DOHH2 (cell line): ENCODE data around the gene FUT6.
"Not testable (repeated sequence)": the region's sequence is repeated elsewhere in the genome, so short reads cannot be mapped to it uniquely, and the experiment has no call there.

Source experiments
- H3F3A ChIP-seq: fragments of 200-600 bp; sonication (generic), shearing (Covaris generic); 2 replicates; pipeline ENCODE4 v1.6.0; 2016; ENCODE audit warnings: antibody characterized with exemption, mild to moderate bottlenecking; ENCODE audit not compliant: control insufficient read depth, insufficient read depth
- H3K27ac ChIP-seq: fragments of 200-600 bp; sonication (generic); 2 replicates; pipeline ENCODE4 v1.5.1; 2014; ENCODE audit warnings: low read depth, mild to moderate bottlenecking, low read length, moderate library complexity
- H3K27me3 ChIP-seq: fragments of 200-600 bp; sonication (generic); 2 replicates; pipeline ENCODE4 v1.6.1; 2014; ENCODE audit warnings: mild to moderate bottlenecking, low read length, mixed read lengths; ENCODE audit not compliant: control insufficient read depth
- H3K36me3 ChIP-seq: fragments of 200-600 bp; sonication (generic); 2 replicates; pipeline ENCODE4 v1.6.1; 2014; ENCODE audit warnings: mild to moderate bottlenecking, low read length, moderate library complexity, mixed read lengths; ENCODE audit not compliant: control insufficient read depth
- H3K4me1 ChIP-seq: fragments of 200-600 bp; sonication (generic); 2 replicates; pipeline ENCODE4 v1.6.1; 2014; ENCODE audit warnings: mild to moderate bottlenecking, low read length, mixed read lengths; ENCODE audit not compliant: control insufficient read depth
- H3K4me2 ChIP-seq: fragments of 200-600 bp; sonication (generic); 2 replicates; pipeline ENCODE4 v1.6.0; 2014; ENCODE audit warnings: mild to moderate bottlenecking, low read length, moderate library complexity
- H3K4me3 ChIP-seq: fragments of 200-600 bp; sonication (generic); 2 replicates; pipeline ENCODE4 v1.5.1; 2014; ENCODE audit warnings: mild to moderate bottlenecking, low read length, mixed read lengths
- H3K79me2 ChIP-seq: fragments of 200-600 bp; sonication (generic); 2 replicates; pipeline ENCODE4 v1.6.1; 2014; ENCODE audit warnings: mild to moderate bottlenecking, low read length, mixed read lengths; ENCODE audit not compliant: control insufficient read depth
- H3K9me2 ChIP-seq: fragments of 200-600 bp; sonication (generic); replicated peaks from 2 replicates; pipeline ENCODE4 v1.6.1; 2014; ENCODE audit warnings: mild to moderate bottlenecking, low read length, mixed read lengths; ENCODE audit not compliant: control insufficient read depth
- H3K9me3 ChIP-seq: fragments of 200-600 bp; sonication (generic); 2 replicates; pipeline ENCODE4 v1.6.1; 2014; ENCODE audit warnings: antibody characterized with exemption, low read length, mixed read lengths; ENCODE audit not compliant: control insufficient read depth, insufficient read depth
- H4K20me1 ChIP-seq: fragments of 200-600 bp; sonication (generic); 2 replicates; pipeline ENCODE4 v1.6.0; 2014; ENCODE audit warnings: low read depth, mild to moderate bottlenecking, antibody characterized with exemption, low read length, moderate library complexity; ENCODE audit not compliant: control insufficient read depth, insufficient read depth
- EZH2phosphoT487 ChIP-seq: fragments of 200-600 bp; sonication (generic); IDR thresholded peaks from 2 replicates; pipeline ENCODE4 v1.6.1; 2017; ENCODE audit warnings: borderline replicate concordance, mild to moderate bottlenecking, antibody characterized with exemption, low read length, moderate library complexity, mixed read lengths
- TF ChIP-seq, protein P1 (sequence below): fragments of 200-600 bp; sonication (generic); IDR thresholded peaks from one replicate; pipeline ENCODE4 v1.5.1; 2014; ENCODE audit warnings: antibody characterized with exemption, mild to moderate bottlenecking, low read depth, low read length; ENCODE audit not compliant: poor library complexity, severe bottlenecking

Gene FUT6

DNA sequence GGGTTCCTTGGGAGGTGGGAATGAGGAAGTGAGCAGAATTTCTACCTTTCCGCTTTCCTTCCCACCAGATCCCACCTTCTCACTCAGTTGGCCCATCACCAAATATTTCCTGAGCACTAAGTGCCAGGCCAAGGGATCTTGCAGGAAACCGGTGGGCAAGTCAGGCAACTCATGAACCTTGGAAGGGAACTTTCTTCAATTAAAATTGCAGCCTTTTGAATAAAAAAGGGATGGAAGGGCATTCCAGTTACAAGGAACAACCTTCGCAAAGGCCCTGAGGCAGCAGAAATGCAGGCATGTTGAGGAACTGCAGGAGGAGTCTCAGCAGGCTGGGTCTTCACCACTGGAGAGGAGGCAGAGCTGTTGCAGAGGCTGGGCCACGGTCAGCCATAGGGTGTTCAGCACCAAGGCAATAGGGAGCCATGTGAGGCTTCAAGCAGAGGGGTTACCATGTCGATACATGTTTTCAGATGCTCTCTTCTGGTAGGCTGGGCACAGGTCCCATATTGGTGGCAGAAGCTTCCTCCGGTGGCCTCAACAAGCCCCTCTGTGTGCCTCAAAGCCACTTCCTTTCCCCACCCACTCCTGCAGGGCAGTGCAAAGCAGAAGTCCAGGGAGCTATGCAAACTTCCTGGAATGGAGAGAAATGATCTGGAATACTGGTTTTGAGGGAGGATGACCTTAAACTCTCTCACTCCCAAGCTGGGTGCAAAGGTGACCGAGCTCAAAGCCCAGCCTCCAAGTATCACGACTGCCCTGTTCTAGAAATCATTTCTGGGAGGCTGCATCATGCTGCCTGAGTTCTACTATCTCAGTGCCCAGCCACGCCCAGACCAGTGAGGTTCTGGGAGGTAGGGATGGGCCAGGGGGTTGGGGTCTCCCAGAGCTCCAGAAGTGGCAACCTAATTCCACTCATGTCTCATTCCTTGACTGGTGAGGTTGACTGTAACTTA is at the start of gene FUT6:
TSS of gene FUT6 (minus strand) at position 638 of the 953 bp plus-strand sequence. CDS start 7,135 bp downstream, outside the sequence.
- Histone ChIP-seq H4K20me1 (no peaks in the 10 kb centered on the region), H3K27ac (no peak within 1 kb of the TSS), H3K27me3 (no peaks in the 10 kb centered on the region), H3K4me2 (no peak within 1 kb of the TSS), H3K4me1 (no peaks in the 10 kb centered on the region; the same call in 1 of the 2 replicates), H3K36me3 (no peaks in the 10 kb centered on the region), H3K9me3 (no peaks in the 10 kb centered on the region), H3K79me2 (no peaks in the 10 kb centered on the region), H3K4me3 (no peak within 1 kb of the TSS), H3F3A (no peaks in the 10 kb centered on the region), H3K9me2 (no peaks in the 10 kb centered on the region)
- TF ChIP-seq, protein P1, sequence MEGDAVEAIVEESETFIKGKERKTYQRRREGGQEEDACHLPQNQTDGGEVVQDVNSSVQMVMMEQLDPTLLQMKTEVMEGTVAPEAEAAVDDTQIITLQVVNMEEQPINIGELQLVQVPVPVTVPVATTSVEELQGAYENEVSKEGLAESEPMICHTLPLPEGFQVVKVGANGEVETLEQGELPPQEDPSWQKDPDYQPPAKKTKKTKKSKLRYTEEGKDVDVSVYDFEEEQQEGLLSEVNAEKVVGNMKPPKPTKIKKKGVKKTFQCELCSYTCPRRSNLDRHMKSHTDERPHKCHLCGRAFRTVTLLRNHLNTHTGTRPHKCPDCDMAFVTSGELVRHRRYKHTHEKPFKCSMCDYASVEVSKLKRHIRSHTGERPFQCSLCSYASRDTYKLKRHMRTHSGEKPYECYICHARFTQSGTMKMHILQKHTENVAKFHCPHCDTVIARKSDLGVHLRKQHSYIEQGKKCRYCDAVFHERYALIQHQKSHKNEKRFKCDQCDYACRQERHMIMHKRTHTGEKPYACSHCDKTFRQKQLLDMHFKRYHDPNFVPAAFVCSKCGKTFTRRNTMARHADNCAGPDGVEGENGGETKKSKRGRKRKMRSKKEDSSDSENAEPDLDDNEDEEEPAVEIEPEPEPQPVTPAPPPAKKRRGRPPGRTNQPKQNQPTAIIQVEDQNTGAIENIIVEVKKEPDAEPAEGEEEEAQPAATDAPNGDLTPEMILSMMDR = no peak
- no peak for TF ChIP-seq EZH2phosphoT487

DNA sequence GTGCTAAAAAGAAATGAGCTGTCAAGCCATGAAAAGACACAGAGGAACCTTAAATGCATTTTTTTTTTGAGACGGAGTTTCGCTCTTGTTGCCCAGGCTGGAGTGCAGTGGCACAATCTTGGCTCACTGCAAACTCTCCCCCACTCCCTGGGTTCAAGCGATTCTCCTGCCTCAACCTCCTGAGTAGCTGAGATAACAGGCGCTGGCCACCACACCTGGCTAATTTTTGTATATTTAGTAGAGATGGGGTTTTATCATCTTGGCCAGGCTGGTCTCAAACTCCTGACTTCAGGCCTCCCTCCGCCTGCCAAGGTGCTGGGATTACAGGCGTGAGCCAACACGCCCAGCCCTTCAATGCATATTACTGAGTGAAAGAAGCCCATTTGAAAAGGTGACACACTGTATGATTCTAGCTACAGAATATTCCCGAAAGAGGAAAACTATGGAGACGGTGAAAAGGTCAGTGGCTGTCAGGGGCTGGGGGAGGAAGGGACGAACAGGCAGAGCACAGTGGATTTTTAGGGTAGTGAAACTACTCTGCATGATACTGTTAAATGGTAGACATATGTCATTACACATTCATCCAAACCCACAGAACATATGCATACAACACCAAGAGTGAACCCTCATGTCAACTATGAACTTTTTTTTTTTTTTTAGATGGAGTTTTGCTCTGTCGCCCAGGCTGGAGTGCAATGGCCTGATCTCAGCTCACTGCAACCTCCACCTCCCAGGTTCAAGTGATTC is 44.7 kb upstream of the FUT6 start:
- not testable (repeated sequence) for H3K9me3 ChIP-seq, H3K27me3 ChIP-seq, H4K20me1 ChIP-seq, H3K9me2 ChIP-seq, H3K4me2 ChIP-seq, H3K4me1 ChIP-seq, H3K27ac ChIP-seq, H3K79me2 ChIP-seq, H3F3A ChIP-seq, H3K4me3 ChIP-seq, H3K36me3 ChIP-seq

- H3K36me3 ChIP-seq, H3K4me1 ChIP-seq, H4K20me1 ChIP-seq, H3K4me2 ChIP-seq, H3K27me3 ChIP-seq, H3K9me2 ChIP-seq, H3K79me2 ChIP-seq, H3F3A ChIP-seq, H3K4me3 ChIP-seq, H3K9me3 ChIP-seq, H3K27ac ChIP-seq: not testable (repeated sequence)
These were observed 43.8 kb upstream of the FUT6 start for GRCh38 chr19:5883157-5883873.

DNA sequence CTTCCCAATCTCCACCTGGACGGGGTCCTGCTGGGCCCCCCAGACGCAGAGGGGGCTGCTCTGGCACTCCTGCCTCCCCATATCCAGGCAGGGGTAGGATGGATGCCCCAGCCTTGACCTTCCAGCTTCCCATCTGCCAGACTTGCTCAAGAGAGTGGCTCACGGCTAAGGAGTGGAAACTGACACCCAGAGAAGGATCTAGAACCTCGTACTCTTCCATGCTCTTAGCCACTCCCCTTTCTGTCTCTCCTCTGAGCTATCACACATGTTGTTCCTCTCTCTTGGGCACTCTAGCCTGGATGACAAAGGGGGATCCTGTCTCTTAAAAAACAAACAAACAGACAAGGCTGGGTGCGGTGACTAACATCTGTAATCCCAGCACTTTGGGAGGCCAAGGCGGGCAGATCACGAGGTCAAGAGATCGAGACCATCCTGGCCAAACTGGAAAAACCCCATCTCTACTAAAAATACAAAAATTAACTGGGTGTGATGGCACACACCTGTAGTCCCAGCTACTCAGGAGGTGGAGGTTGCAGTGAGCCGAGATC is 43.0 kb upstream of the FUT6 start:
- Histone ChIP-seq H3K27me3 (no peaks in the 10 kb centered on the region), H3K27ac (no peak overlapping the region), H3K9me3 (no peaks in the 10 kb centered on the region), H3K36me3 (no peaks in the 10 kb centered on the region), H4K20me1 (no peaks in the 10 kb centered on the region), H3K9me2 (no peaks in the 10 kb centered on the region), H3K4me1 (no peaks in the 10 kb centered on the region), H3F3A (no peaks in the 10 kb centered on the region), H3K4me2 (no peak overlapping the region), H3K79me2 (no peaks in the 10 kb centered on the region), H3K4me3 (no peak overlapping the region)
- TF ChIP-seq, protein P1 = no peak
- no peak for TF ChIP-seq EZH2phosphoT487
